ENCODE data around the gene MFSD1. TPM values are rescaled to one million over a fixed set of nuclear protein-coding genes. Genes with fewer than 3 reads are reported as not detected.
A peak's percentile ranks its signal among the peaks of the same experiment; 100 is the strongest.

MFSD1 gene
- total RNA-seq, 1 donor from 2014 or later, result 16.0 TPM

- no peak overlapping the region for H2AFZ ChIP-seq (replicated peaks)
- H3K79me2 ChIP-seq (ENCODE audit: low read depth), result no peaks in the 10 kb centered on the region
- no peaks in the 10 kb centered on the region for H3K36me3 ChIP-seq
- no peaks in the 10 kb centered on the region for H3K9me3 ChIP-seq (ENCODE audit: low read depth)
- DNase-seq (ENCODE audit: low spot score), result no peak
- no peak overlapping the region for H3K4me2 ChIP-seq
- H3K4me3 Mint-ChIP-seq, result no peak overlapping the region
- H3K4me1 Mint-ChIP-seq, result peaks cover 3% of the 10 kb centered on the region
- no peak overlapping the region for H3K9ac ChIP-seq
- H4K20me1 ChIP-seq (ENCODE audit: low read depth), result no peaks in the 10 kb centered on the region
- H3K36me3 Mint-ChIP-seq, result no peaks in the 10 kb centered on the region
- TF ChIP-seq EZH2phosphoT487 (IDR thresholded peaks at IDR 0.05) (no peak), EZH2 (IDR thresholded peaks at IDR 0.05) (no peak)
- TF ChIP-seq, protein P1, sequence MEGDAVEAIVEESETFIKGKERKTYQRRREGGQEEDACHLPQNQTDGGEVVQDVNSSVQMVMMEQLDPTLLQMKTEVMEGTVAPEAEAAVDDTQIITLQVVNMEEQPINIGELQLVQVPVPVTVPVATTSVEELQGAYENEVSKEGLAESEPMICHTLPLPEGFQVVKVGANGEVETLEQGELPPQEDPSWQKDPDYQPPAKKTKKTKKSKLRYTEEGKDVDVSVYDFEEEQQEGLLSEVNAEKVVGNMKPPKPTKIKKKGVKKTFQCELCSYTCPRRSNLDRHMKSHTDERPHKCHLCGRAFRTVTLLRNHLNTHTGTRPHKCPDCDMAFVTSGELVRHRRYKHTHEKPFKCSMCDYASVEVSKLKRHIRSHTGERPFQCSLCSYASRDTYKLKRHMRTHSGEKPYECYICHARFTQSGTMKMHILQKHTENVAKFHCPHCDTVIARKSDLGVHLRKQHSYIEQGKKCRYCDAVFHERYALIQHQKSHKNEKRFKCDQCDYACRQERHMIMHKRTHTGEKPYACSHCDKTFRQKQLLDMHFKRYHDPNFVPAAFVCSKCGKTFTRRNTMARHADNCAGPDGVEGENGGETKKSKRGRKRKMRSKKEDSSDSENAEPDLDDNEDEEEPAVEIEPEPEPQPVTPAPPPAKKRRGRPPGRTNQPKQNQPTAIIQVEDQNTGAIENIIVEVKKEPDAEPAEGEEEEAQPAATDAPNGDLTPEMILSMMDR (IDR thresholded peaks at IDR 0.05), result no peak
- H3F3A ChIP-seq (ENCODE audit: low read depth), result no peaks in the 10 kb centered on the region
- H3K27me3 ChIP-seq, result peaks cover 46% of the 10 kb centered on the region
- peaks cover 12% of the 10 kb centered on the region for H3K27me3 Mint-ChIP-seq (ENCODE audit: insufficient read depth, low read depth)
- no peak overlapping the region for H3K27ac ChIP-seq
- no peaks in the 10 kb centered on the region for H3K9me3 Mint-ChIP-seq
- H3K4me3 ChIP-seq, result no peak overlapping the region
- H3K27ac Mint-ChIP-seq, result no peak overlapping the region
- no peaks in the 10 kb centered on the region for H3K4me1 ChIP-seq
Observed at GRCh38 chr3:158794206-158794605, 7.6 kb upstream of the MFSD1 start.

DNA sequence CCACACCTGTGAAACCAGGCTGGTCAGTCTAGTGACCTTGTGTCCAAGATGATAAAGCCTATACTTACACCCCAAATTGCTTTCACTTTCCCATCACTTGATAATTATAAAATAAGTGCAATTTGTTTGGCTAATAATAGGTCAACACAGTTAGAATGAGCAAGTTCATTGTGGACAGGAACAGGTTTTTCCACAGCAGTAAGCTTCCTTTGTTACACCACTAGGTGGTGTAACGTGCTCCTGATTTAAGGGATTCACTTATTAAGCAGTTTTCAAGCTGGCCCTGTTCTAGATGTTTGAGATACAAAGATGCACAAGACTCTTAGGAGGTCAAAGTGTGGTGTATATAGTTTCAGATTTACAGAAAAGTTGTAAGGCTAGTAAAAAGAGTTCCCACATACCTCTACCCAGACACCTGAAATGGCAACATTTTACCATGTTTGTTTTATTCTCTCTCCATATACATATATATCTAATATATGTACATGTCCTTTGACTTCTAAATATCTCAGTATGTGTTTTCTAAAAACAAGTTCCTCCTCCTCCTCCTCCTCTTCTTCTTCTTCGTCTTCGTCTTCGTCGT is 6.8 kb upstream of the MFSD1 start:
- Mint-ChIP-seq H3K4me3 (no peak overlapping the region), H3K4me1 (peaks cover 3% of the 10 kb centered on the region), H3K27ac (no peak overlapping the region), H3K27me3 (ENCODE audit: insufficient read depth, low read depth) (peaks cover 12% of the 10 kb centered on the region), H3K36me3 (no peaks in the 10 kb centered on the region), H3K9me3 (no peaks in the 10 kb centered on the region)
- H3K27me3 ChIP-seq, result peaks cover 54% of the 10 kb centered on the region
- H3K27ac ChIP-seq, result no peak overlapping the region
- no peak overlapping the region for H3K4me3 ChIP-seq
- no peaks in the 10 kb centered on the region for H3K79me2 ChIP-seq (ENCODE audit: low read depth)
- no peaks in the 10 kb centered on the region for H3K4me1 ChIP-seq
- H3F3A ChIP-seq (ENCODE audit: low read depth), result no peaks in the 10 kb centered on the region
- H4K20me1 ChIP-seq (ENCODE audit: low read depth), result no peaks in the 10 kb centered on the region
- no peaks in the 10 kb centered on the region for H3K9me3 ChIP-seq (ENCODE audit: low read depth)
- no peak overlapping the region for H3K9ac ChIP-seq
- peak; percentile 37 for DNase-seq (ENCODE audit: low spot score)
- TF ChIP-seq, protein P1 (IDR thresholded peaks at IDR 0.05), result peak; percentile 65
- no peak for TF ChIP-seq EZH2phosphoT487 (IDR thresholded peaks at IDR 0.05)
- no peak for TF ChIP-seq EZH2 (IDR thresholded peaks at IDR 0.05)
- no peaks in the 10 kb centered on the region for H3K36me3 ChIP-seq
- no peak overlapping the region for H2AFZ ChIP-seq (replicated peaks)
- H3K4me2 ChIP-seq, result no peak overlapping the region

DNA sequence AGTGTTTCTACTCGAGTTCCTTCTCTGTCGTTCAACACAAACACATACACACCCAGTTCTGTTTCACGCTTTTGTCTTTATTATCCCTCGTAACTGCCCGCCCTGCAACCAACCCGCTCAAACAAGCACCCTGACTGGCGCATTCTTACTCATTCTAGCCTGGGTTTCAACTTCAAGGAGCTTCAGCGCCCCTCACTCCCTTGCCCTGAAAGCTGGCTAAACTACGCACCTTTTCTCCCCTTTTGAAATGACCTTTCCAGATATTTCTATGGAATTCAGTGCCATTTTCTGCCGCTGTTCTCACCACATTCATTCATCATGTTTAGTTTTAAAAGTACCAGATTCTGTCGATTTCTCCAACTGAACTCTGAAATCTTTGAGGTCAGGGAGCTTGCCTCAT is 653 bp upstream of the MFSD1 start:
- peak; percentile 43 for DNase-seq (ENCODE audit: low spot score)
- Mint-ChIP-seq H3K27ac (no peak overlapping the region), H3K36me3 (no peaks in the 10 kb centered on the region), H3K4me3 (peak overlapping the region; percentile 89), H3K4me1 (peaks cover 16% of the 10 kb centered on the region), H3K27me3 (ENCODE audit: insufficient read depth, low read depth) (peaks cover 9% of the 10 kb centered on the region), H3K9me3 (no peaks in the 10 kb centered on the region)
- Histone ChIP-seq H3K4me2 (peak overlapping the region; percentile 90), H4K20me1 (ENCODE audit: low read depth) (no peaks in the 10 kb centered on the region), H3K36me3 (no peaks in the 10 kb centered on the region), H3K79me2 (ENCODE audit: low read depth) (no peaks in the 10 kb centered on the region), H3K4me3 (peak overlapping the region; percentile 81), H3K27me3 (peaks cover 54% of the 10 kb centered on the region), H2AFZ (replicated peaks) (peak overlapping the region; percentile 97), H3K4me1 (no peaks in the 10 kb centered on the region), H3F3A (ENCODE audit: low read depth) (peaks cover 12% of the 10 kb centered on the region), H3K27ac (no peak overlapping the region), H3K9me3 (ENCODE audit: low read depth) (no peaks in the 10 kb centered on the region), H3K9ac (no peak overlapping the region)
- TF ChIP-seq EZH2phosphoT487 (IDR thresholded peaks at IDR 0.05), result no peak
- TF ChIP-seq EZH2 (IDR thresholded peaks at IDR 0.05), result no peak
- TF ChIP-seq, protein P1 (IDR thresholded peaks at IDR 0.05), result no peak
